Measurements from ENCODE around the gene PLSCR1. TPM values are rescaled to one million over a fixed set of nuclear protein-coding genes. Genes with fewer than 3 reads are reported as not detected.
"Not testable (repeated sequence)": the region's sequence is repeated elsewhere in the genome, so short reads cannot be mapped to it uniquely, and the experiment has no call there.

Gene PLSCR1
- total RNA-seq, 1 experiment from 2014 or later = 60.1 TPM

DNA sequence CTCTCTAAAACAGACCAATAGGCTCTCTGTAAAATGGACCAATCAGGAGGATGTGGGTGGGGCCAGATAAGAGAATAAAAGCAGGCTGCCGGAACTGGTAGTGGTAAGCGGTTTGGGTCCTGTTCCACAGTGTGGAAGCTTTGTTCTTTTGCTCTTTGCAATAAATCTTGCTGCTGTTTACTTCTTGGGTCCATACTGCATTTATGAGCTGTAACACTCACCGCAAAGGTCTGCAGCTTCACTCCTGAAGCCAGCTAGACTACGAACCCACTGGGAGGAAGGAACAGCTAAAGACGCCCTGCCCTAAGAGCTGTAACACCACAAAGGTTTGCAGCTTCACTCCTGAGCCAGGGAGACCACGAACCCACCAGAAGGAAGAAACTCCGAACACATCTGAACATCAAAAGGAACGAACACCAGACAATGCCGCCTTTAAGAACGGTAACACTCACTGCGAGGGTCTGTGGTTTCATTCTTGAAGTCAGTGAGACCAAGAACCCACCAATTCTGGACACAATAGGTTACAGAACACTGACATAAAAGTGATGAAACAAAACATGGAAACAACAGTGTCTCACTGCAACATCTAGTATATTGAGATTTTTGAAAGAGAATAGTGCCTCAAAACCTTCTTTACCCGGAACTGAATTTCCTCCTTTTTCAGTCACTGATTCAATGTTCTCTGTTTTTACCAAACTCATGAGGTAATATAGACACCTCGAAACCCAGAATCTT, 46.2 kb downstream of the PLSCR1 start:
- Histone ChIP-seq H3K4me3 (no peak overlapping the region), H3K27me3 (ENCODE audit: insufficient read depth, low read depth) (no peaks in the 10 kb centered on the region), H2AFZ (no peak overlapping the region), H3K27ac (no peak overlapping the region), H3K36me3 (ENCODE audit: low read depth) (no peaks in the 10 kb centered on the region), H3K9me2 (ENCODE audit: insufficient read depth) (no peaks in the 10 kb centered on the region), H3K4me1 (replicated peaks; ENCODE audit: insufficient read depth) (peaks cover 13% of the 10 kb centered on the region), H3F3A (ENCODE audit: insufficient read depth, low read depth) (peaks cover 9% of the 10 kb centered on the region), H3K9me3 (ENCODE audit: insufficient read depth, low read depth) (peaks cover 5% of the 10 kb centered on the region; the same call in 1 of the 2 replicates), H3K4me2 (no peak overlapping the region), H3K79me2 (ENCODE audit: low read depth) (no peaks in the 10 kb centered on the region), H4K20me1 (ENCODE audit: insufficient read depth) (no peaks in the 10 kb centered on the region)
- no TSS peak for BruUV-seq (replicated peaks)
- ChIA-PET CTCF (no interaction called here), POLR2A (ENCODE audit: unreplicated experiment) (no interaction called here)
- intact Hi-C loops (cut with micrococcal nuclease; ENCODE audit: unreplicated experiment) = no loop called here
- TF ChIP-seq EZH2 (IDR thresholded peaks at IDR 0.05; ENCODE audit: low read depth) = no peak
- TF ChIP-seq, protein P1, sequence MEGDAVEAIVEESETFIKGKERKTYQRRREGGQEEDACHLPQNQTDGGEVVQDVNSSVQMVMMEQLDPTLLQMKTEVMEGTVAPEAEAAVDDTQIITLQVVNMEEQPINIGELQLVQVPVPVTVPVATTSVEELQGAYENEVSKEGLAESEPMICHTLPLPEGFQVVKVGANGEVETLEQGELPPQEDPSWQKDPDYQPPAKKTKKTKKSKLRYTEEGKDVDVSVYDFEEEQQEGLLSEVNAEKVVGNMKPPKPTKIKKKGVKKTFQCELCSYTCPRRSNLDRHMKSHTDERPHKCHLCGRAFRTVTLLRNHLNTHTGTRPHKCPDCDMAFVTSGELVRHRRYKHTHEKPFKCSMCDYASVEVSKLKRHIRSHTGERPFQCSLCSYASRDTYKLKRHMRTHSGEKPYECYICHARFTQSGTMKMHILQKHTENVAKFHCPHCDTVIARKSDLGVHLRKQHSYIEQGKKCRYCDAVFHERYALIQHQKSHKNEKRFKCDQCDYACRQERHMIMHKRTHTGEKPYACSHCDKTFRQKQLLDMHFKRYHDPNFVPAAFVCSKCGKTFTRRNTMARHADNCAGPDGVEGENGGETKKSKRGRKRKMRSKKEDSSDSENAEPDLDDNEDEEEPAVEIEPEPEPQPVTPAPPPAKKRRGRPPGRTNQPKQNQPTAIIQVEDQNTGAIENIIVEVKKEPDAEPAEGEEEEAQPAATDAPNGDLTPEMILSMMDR (conservative IDR thresholded peaks at IDR 0.05) = no peak
- DNase-seq = no peak

GRCh38 chr3:146497145-146497843, 47.1 kb downstream of the PLSCR1 start:
- BruUV-seq (replicated peaks); H3K4me1 ChIP-seq (replicated peaks; ENCODE audit: insufficient read depth); POLR2A ChIA-PET (ENCODE audit: unreplicated experiment); H3F3A ChIP-seq (ENCODE audit: insufficient read depth, low read depth); H4K20me1 ChIP-seq (ENCODE audit: insufficient read depth); intact Hi-C loops (cut with micrococcal nuclease; ENCODE audit: unreplicated experiment); DNase-seq; H3K4me3 ChIP-seq; CTCF ChIA-PET; H3K27me3 ChIP-seq (ENCODE audit: insufficient read depth, low read depth); H3K27ac ChIP-seq; H3K4me2 ChIP-seq; H3K36me3 ChIP-seq (ENCODE audit: low read depth); H3K79me2 ChIP-seq (ENCODE audit: low read depth); H3K9me2 ChIP-seq (ENCODE audit: insufficient read depth); H3K9me3 ChIP-seq (ENCODE audit: insufficient read depth, low read depth); H2AFZ ChIP-seq: not testable (repeated sequence)

DNA sequence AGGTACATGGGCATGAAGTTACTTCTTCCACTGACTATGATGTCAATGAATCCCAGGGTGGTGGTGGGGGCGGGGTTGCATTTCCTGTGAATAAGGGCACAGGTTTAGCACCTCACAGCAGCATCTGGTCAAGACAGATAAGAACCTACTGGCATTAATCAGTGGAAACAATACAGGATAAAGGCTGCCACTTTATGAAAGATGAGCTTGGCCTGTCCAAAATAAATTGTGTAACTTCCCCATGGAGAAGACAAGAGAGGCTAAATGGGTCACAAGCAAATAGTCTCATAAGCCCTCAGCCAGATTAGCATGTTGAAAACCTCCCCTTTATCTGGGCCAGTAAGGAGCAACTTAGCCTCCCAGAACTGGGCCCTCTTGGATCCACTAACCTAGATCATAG, 47.7 kb downstream of the PLSCR1 start:
- no peak for TF ChIP-seq EZH2 (IDR thresholded peaks at IDR 0.05; ENCODE audit: low read depth)
- TF ChIP-seq, protein P1 (conservative IDR thresholded peaks at IDR 0.05) = no peak
- no peak overlapping the region for H3K4me3 ChIP-seq
- no peaks in the 10 kb centered on the region for H3K79me2 ChIP-seq (ENCODE audit: low read depth)
- CTCF ChIA-PET = no interaction called here
- H3K4me1 ChIP-seq (replicated peaks; ENCODE audit: insufficient read depth) = no peaks in the 10 kb centered on the region
- H3K9me3 ChIP-seq (ENCODE audit: insufficient read depth, low read depth) = peaks cover 6% of the 10 kb centered on the region; the same call in 1 of the 2 replicates
- intact Hi-C loops (cut with micrococcal nuclease; ENCODE audit: unreplicated experiment) = no loop called here
- DNase-seq = no peak
- POLR2A ChIA-PET (ENCODE audit: unreplicated experiment) = no interaction called here
- no TSS peak for BruUV-seq (replicated peaks)
- H3K27ac ChIP-seq = no peak overlapping the region
- no peaks in the 10 kb centered on the region for H3K27me3 ChIP-seq (ENCODE audit: insufficient read depth, low read depth)
- H4K20me1 ChIP-seq (ENCODE audit: insufficient read depth) = no peaks in the 10 kb centered on the region
- H3F3A ChIP-seq (ENCODE audit: insufficient read depth, low read depth) = no peaks in the 10 kb centered on the region
- no peaks in the 10 kb centered on the region for H3K9me2 ChIP-seq (ENCODE audit: insufficient read depth)
- no peak overlapping the region for H3K4me2 ChIP-seq
- no peak overlapping the region for H2AFZ ChIP-seq
- no peaks in the 10 kb centered on the region for H3K36me3 ChIP-seq (ENCODE audit: low read depth)

Measured in PC-9 (cell line).